Ishikawa (cell line): ENCODE results near the gene TCHHL1.

Source experiments
- CREB1 ChIP-seq: IDR thresholded peaks from 2 replicates; pipeline ENCODE4 v1.6.1; 2012; ENCODE audit warnings: low read depth
- EGR1 ChIP-seq: IDR thresholded peaks from 2 replicates; pipeline ENCODE4 v1.6.1; 2012
- EP300 ChIP-seq: IDR thresholded peaks from 2 replicates; pipeline ENCODE4 v1.6.1; 2012; ENCODE audit warnings: borderline replicate concordance
- FOXM1 ChIP-seq: IDR thresholded peaks from 2 replicates; pipeline ENCODE4 v1.6.1; 2012; ENCODE audit warnings: low read depth, borderline replicate concordance
- NFIC ChIP-seq: IDR thresholded peaks from 2 replicates; pipeline ENCODE4 v1.6.1; 2012
- RAD21 ChIP-seq: IDR thresholded peaks from 2 replicates; pipeline ENCODE4 v1.6.1; 2012; ENCODE audit warnings: low read depth
- TAF1 ChIP-seq: IDR thresholded peaks from 2 replicates; pipeline ENCODE4 v1.6.1; 2012; ENCODE audit warnings: low read depth, mild to moderate bottlenecking
- TCF12 ChIP-seq: IDR thresholded peaks from 2 replicates; pipeline ENCODE4 v1.6.1; 2012; ENCODE audit warnings: low read depth
- TEAD4 ChIP-seq: IDR thresholded peaks from 2 replicates; pipeline ENCODE4 v1.6.1; 2012
- YY1 ChIP-seq: IDR thresholded peaks from 2 replicates; pipeline ENCODE4 v1.6.1; 2012; ENCODE audit warnings: low read depth
- TF ChIP-seq, protein P1 (sequence below): IDR thresholded peaks from 2 replicates; pipeline ENCODE4 v1.6.1; 2012; ENCODE audit warnings: low read depth, mild to moderate bottlenecking
- TF ChIP-seq, protein P2 (sequence below): IDR thresholded peaks from 2 replicates; pipeline ENCODE4 v1.6.1; 2012
- TF ChIP-seq, protein P3 (sequence below): IDR thresholded peaks from 2 replicates; pipeline ENCODE4 v1.6.1; 2012

DNA sequence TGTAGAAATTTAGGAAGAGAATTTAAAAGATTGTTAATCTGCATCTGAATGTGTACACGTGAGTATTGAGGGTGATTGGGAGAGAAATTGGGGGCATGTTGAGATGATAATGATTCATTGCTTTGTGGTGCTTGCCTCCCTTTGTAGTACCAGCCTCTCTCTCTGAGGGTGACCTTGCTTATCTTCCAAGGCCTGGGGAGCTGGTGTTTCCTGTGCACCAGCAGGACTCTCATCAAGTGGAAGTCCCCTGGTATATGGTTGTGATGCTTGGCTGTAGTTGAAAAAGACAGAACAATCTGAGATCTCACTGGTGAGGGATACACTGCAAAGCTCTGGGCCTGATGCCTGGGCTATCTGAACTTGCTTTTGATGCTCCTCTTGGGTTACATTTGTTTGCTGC, 4.0 kb downstream of the TCHHL1 start:
- TF ChIP-seq EP300 = no peak
- TF ChIP-seq RAD21 = no peak
- TF ChIP-seq FOXM1 = no peak
- TF ChIP-seq NFIC = no peak
- no peak for TF ChIP-seq CREB1
- TF ChIP-seq, protein P1, sequence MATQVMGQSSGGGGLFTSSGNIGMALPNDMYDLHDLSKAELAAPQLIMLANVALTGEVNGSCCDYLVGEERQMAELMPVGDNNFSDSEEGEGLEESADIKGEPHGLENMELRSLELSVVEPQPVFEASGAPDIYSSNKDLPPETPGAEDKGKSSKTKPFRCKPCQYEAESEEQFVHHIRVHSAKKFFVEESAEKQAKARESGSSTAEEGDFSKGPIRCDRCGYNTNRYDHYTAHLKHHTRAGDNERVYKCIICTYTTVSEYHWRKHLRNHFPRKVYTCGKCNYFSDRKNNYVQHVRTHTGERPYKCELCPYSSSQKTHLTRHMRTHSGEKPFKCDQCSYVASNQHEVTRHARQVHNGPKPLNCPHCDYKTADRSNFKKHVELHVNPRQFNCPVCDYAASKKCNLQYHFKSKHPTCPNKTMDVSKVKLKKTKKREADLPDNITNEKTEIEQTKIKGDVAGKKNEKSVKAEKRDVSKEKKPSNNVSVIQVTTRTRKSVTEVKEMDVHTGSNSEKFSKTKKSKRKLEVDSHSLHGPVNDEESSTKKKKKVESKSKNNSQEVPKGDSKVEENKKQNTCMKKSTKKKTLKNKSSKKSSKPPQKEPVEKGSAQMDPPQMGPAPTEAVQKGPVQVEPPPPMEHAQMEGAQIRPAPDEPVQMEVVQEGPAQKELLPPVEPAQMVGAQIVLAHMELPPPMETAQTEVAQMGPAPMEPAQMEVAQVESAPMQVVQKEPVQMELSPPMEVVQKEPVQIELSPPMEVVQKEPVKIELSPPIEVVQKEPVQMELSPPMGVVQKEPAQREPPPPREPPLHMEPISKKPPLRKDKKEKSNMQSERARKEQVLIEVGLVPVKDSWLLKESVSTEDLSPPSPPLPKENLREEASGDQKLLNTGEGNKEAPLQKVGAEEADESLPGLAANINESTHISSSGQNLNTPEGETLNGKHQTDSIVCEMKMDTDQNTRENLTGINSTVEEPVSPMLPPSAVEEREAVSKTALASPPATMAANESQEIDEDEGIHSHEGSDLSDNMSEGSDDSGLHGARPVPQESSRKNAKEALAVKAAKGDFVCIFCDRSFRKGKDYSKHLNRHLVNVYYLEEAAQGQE = no peak
- TF ChIP-seq, protein P2, sequence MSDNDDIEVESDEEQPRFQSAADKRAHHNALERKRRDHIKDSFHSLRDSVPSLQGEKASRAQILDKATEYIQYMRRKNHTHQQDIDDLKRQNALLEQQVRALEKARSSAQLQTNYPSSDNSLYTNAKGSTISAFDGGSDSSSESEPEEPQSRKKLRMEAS = no peak
- no peak for TF ChIP-seq TAF1
- TF ChIP-seq, protein P3, sequence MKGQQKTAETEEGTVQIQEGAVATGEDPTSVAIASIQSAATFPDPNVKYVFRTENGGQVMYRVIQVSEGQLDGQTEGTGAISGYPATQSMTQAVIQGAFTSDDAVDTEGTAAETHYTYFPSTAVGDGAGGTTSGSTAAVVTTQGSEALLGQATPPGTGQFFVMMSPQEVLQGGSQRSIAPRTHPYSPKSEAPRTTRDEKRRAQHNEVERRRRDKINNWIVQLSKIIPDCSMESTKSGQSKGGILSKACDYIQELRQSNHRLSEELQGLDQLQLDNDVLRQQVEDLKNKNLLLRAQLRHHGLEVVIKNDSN = no peak
- no peak for TF ChIP-seq EGR1
- TF ChIP-seq YY1 = no peak
- no peak for TF ChIP-seq TEAD4
- no peak for TF ChIP-seq TCF12
